Colon (tissue), 2 donors: ENCODE measurements around the gene GPR55.

ENCODE experiments used
- FAIRE-seq: peaks from 2 replicates; lab custom pipeline; 2012; peaks lifted over from hg19 to GRCh38; lab: Jason Lieb, UNC
- donor health status: control.
- donor health status: control.

Gene GPR55

DNA sequence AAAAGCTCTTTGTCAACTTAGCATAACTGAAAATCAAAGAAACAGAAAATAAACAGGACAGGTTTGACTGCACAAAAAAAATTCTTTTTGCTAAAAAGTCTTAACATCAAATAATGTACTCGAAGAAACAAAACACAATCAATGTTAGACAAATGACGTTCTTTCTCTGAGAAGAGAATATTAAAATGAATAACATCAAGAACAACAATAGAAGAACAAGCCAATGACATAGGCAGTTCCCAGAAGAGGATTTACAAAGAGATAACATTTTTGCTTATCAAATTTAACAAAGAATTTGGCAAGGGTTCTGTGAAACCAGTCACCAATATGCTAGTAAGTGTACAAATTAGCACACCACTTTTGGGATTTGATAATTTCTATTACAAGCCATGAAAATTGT lies 5.8 kb downstream of the GPR55 start:
- FAIRE-seq = no peak

- FAIRE-seq = no peak
Observed at GRCh38 chr2:230916218-230916617, 8.8 kb downstream of the GPR55 start.

DNA sequence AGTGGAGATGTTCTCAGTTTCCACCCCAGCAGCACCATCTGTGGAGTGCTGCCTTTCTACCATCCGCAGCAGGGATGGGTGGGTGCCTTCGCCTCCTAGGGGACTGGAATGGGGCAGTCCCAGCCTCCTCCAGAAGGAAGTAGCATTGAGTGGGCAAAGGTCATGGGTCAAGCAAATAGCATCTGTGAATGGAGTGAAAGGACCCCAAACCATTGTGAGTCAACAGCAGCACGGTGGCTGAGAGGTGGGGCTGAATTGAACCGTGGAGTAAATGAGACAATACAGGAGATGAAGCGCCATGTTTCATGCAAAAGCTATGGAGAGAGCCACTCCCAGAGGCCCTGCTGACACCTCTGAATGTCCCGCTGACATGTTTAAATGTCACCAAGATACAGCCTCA lies 9.7 kb downstream of the GPR55 start:
- FAIRE-seq = no peak

GRCh38 chr2:230914886-230915285 lies 10.2 kb downstream of the GPR55 start:
- FAIRE-seq = no peak

DNA sequence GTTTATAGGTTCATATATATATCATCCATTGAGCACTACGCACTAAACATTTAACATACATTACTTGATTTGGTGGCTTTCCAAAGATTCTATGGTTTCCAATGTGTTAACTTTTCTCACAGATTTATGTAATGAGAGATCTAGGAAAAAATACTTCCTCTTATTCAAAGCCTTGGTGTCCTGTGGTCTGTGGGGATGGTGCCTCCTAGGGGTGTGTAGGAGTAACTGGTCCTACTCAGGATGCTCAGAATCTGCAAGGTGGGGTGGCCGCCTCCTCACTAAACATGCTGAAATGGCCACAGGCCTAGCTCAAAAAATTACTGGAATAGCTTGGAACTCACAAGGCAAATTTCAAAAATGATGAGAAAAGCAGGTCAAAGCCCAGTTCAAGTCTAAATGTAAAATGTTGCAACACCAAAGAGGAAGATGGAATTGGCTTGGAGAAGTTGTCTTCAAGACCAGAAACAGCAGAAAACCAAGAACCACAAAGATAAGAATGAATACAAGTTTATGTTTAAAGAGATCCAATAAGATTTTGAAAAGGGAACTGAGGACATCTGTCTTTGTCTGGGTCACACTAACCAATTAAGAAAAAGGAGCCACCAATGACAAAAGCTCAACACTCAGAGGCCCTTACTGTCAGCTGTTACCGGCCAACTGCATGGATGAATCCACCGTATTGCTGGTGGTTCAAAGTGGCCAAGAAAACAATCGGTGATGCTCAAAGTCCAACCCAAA lies 11.5 kb downstream of the GPR55 start:
- no peak for FAIRE-seq

- FAIRE-seq = no peak
Observed at GRCh38 chr2:230912724-230913123, 12.3 kb downstream of the GPR55 start.

DNA sequence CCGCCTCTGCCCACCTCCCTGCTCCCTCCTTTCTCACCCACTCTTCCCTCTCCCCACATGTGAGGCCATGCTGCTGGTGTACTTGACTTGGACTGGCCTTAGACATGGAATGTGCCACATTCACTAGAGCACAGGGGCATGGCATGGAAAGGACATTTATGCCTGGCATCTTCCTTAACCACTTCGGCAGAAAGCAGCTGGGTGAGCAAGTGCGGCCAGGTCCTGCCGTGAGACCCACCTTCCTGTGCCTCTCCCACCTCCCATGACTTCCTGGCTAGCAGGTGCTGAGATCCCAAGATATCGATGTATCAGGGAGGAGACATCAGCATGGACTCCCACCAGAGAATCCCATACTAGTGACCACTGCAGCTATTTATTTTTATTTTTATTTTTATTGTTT lies 13.0 kb downstream of the GPR55 start:
- no peak for FAIRE-seq

- FAIRE-seq = no peak
Observed at GRCh38 chr2:230910546-230911177, 14.4 kb downstream of the GPR55 start.

- no peak for FAIRE-seq
Observed at GRCh38 chr2:230909841-230910545, 15.0 kb downstream of the GPR55 start.

- FAIRE-seq = no peak
Observed at GRCh38 chr2:230908595-230909191, 16.3 kb downstream of the GPR55 start.

DNA sequence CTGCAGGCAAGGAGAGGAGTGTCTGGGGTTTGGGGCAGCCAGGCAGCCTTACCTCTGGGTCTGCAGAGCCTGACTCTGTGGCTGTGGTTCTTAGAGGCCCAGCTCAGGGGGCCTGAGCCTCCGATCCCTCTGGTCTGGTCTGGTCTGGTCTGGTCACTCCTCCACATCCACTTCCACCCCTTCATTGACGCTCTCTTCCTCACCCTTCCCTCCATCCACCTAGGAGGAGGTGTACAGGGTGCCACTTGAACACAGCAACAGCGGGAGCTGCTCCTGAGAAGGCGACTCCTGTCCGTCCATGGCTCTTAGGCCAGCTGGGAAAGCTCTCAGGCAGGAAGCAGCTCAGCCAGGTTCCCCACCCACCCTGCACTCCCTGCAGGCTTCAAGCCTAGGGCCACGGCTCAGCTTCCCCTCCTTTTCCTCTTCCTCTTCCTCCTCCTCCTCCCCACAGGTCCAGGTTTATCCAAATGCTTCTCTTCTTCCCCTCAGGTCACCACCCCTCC lies 16.9 kb downstream of the GPR55 start:
- FAIRE-seq = no peak

GRCh38 chr2:230907361-230908091 lies 17.5 kb downstream of the GPR55 start:
- no peak for FAIRE-seq

DNA sequence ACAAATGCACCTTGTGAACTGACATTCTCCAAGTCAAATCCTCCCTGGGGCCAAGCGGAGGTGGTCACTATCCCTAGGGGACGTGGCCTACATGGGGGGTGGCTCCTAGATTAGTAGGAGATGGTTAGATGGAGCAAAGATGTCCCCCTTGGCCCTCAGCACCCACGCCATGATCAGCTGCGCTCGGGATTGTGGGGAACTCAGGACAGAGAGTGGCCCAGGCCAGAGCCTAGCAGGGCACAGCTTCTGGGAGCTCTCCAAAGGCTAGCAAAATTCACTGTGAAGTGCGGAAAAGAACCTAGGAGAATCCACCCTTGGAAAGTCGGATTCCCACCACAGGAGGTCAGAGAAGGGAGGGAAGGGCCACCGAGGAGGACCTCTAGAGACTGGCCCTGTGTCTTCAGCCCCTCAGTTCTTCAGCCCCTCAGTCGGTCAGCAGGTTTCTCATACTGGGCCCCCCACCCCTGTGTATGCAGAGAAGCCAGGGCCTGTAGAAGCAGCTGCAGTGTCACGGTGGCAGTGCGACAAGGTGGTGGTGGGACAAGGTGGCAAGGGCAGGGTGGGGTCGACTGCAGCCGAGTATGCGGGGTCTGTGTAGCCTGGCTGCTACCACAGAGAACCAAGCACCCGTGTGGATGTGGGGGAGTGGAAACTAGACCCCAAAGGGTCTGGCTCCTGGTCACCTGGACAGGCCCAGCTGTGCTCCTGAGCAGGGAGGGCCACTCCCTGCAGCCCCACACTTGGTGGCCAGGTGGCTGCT lies 18.4 kb downstream of the GPR55 start:
- FAIRE-seq = no peak

DNA sequence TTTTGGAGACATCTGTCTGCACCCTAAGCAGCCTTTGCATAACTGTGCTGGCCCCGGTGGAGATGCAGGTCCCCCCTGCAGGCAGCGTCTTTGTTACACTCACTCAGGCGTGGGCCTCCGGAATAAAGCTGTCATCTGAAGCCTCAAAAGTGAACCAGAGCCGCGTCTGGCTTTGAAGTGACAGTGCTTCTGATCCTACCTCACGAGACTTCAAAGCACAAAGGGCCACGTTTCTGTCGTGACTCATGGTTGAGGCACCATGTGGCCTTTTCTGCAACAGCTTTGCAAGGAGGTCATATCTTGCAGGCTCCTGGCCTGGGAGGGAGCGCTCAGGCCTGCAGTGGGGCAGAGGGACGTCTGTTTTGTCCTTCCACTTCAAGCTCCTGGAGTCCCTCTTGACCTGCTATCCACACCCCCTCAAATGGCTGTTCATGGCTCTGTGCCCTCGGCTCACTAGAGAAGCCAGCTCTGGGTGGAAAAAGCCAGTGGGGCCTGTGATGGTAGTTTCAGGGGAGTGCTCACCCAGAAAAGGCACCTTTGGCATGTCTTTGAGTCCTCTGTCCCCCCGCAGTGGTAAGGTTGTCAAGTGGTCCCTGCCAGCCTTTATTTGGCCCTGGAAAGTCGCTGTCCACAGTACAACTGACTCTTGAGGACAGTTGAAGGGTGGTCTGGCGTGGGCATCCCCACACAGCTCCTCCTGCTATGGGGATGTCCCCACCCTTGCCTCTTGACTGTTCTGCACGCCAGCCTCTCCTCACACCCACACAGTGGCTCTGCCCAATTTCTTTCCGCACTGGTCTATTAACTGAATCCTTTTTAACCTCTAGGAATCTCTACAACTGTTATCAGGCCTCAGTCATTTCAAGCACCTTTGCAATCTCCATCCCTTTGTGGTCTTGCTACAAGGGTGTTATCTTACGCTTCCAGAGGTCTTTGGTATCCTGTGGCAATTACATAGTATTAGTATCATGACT lies 19.3 kb downstream of the GPR55 start:
- FAIRE-seq = no peak

GRCh38 chr2:230904856-230905447 lies 20.1 kb downstream of the GPR55 start:
- FAIRE-seq = no peak

GRCh38 chr2:230903231-230904150 lies 21.6 kb downstream of the GPR55 start:
- no peak for FAIRE-seq

GRCh38 chr2:230902180-230902899 lies 22.7 kb downstream of the GPR55 start:
- no peak for FAIRE-seq

GRCh38 chr2:230901006-230901405 lies 24.0 kb downstream of the GPR55 start:
- FAIRE-seq = no peak
